Neural cell (in vitro differentiated cells): ENCODE data around the gene CENPW. TPM values are rescaled to one million over a fixed set of nuclear protein-coding genes. Genes with fewer than 3 reads are reported as not detected.

Experiments
- H2AFZ ChIP-seq: fragments of 200-600, 300-800 bp; sonication (generic), shearing (Covaris generic); 2 replicates; pipeline ENCODE4 v1.6.0; 2014; ENCODE audit warnings: low read depth, mild to moderate bottlenecking, antibody characterized with exemption, low read length, moderate library complexity
- H3F3A ChIP-seq: fragments of 200-600 bp; shearing (Covaris generic); 2 replicates; pipeline ENCODE4 v1.6.1; 2016; ENCODE audit warnings: mild to moderate bottlenecking, moderate library complexity, mixed read lengths, antibody characterized with exemption, low read length; ENCODE audit not compliant: insufficient read depth, poor library complexity, severe bottlenecking
- H3K27ac ChIP-seq: fragments of 200-600, 300-800 bp; sonication (generic), shearing (Covaris generic); 2 replicates; pipeline ENCODE4 v1.5.1; 2014; ENCODE audit warnings: mild to moderate bottlenecking, low read length, moderate library complexity
- H3K27me3 ChIP-seq: fragments of 300-800, 200-600 bp; sonication (generic), shearing (Covaris generic); 2 replicates; pipeline ENCODE4 v1.6.0; 2014; ENCODE audit warnings: mild to moderate bottlenecking, low read depth, low read length, moderate library complexity; ENCODE audit not compliant: insufficient read depth
- H3K36me3 ChIP-seq: fragments of 300-800, 200-600 bp; sonication (generic), shearing (Covaris generic); 2 replicates; pipeline ENCODE4 v1.5.1; 2014; ENCODE audit warnings: mild to moderate bottlenecking, antibody characterized with exemption, low read length, moderate library complexity; ENCODE audit not compliant: insufficient read depth
- H3K4me2 ChIP-seq: fragments of 300-800, 200-600 bp; sonication (generic), shearing (Covaris generic); 2 replicates; pipeline ENCODE4 v1.6.0; 2014; ENCODE audit warnings: mild to moderate bottlenecking, low read length
- H3K4me3 ChIP-seq: fragments of 300-800, 200-600 bp; sonication (generic), shearing (Covaris generic); 2 replicates; pipeline ENCODE4 v1.5.1; 2014; ENCODE audit warnings: mild to moderate bottlenecking, low read length, moderate library complexity
- H3K79me2 ChIP-seq: fragments of 200-600 bp; shearing (Covaris generic); replicated peaks from 2 replicates; pipeline ENCODE4 v1.6.0; 2014; ENCODE audit warnings: mild to moderate bottlenecking, low read length, moderate library complexity; ENCODE audit not compliant: insufficient read depth
- H3K9ac ChIP-seq: fragments of 300-800, 200-600 bp; sonication (generic), shearing (Covaris generic); 2 replicates; pipeline ENCODE4 v1.6.1; 2016; ENCODE audit warnings: mild to moderate bottlenecking, low read length, mixed read lengths
- H3K9me2 ChIP-seq: fragments of 200-600 bp; shearing (Covaris generic); 2 replicates; pipeline ENCODE4 v1.6.1; 2016; ENCODE audit warnings: mild to moderate bottlenecking, low read length, mixed read lengths; ENCODE audit not compliant: insufficient read depth
- H3K9me3 ChIP-seq: fragments of 200-600, 300-800 bp; sonication (generic), shearing (Covaris generic); 2 replicates; pipeline ENCODE4 v1.6.1; 2016; ENCODE audit warnings: mild to moderate bottlenecking, mixed run types, low read length, moderate library complexity, mixed read lengths
- H4K20me1 ChIP-seq: fragments of 200-600 bp; shearing (Covaris generic); 2 replicates; pipeline ENCODE4 v1.6.1; 2016; ENCODE audit warnings: mild to moderate bottlenecking, mixed run types; ENCODE audit not compliant: insufficient read depth
- EP300 ChIP-seq: fragments of 450-650 bp; conservative IDR thresholded peaks from 2 replicates; pipeline ENCODE4 v1.6.1; 2014; ENCODE audit warnings: antibody characterized with exemption, mild to moderate bottlenecking, moderate library complexity; ENCODE audit not compliant: poor library complexity, severe bottlenecking
- EZH2 ChIP-seq: fragments of 200-600, 300-800 bp; shearing (Covaris generic), sonication (generic); IDR thresholded peaks from 2 replicates; pipeline ENCODE4 v1.6.1; 2014; ENCODE audit warnings: antibody characterized with exemption, low read length, borderline replicate concordance, mild to moderate bottlenecking; ENCODE audit not compliant: insufficient read depth, poor library complexity, severe bottlenecking
- MXI1 ChIP-seq: fragments of 450-650 bp; conservative IDR thresholded peaks from 2 replicates; pipeline ENCODE4 v1.6.1; 2014; ENCODE audit warnings: antibody characterized with exemption, mild to moderate bottlenecking; ENCODE audit not compliant: poor library complexity, severe bottlenecking
- POLR2AphosphoS5 ChIP-seq: IDR thresholded peaks from 2 replicates; pipeline ENCODE4 v1.6.1; 2012
- RAD21 ChIP-seq: fragments of 450-650 bp; conservative IDR thresholded peaks from 2 replicates; pipeline ENCODE4 v1.6.1; 2014; ENCODE audit warnings: antibody characterized with exemption, mild to moderate bottlenecking, moderate library complexity
- REST ChIP-seq: IDR thresholded peaks from 2 replicates; pipeline ENCODE4 v1.6.1; 2012; ENCODE audit warnings: borderline replicate concordance
- SMC3 ChIP-seq: fragments of 450-650 bp; conservative IDR thresholded peaks from 2 replicates; pipeline ENCODE4 v1.6.1; 2014; ENCODE audit warnings: antibody characterized with exemption, mild to moderate bottlenecking, moderate library complexity; ENCODE audit not compliant: poor library complexity
- TAF1 ChIP-seq: IDR thresholded peaks from 2 replicates; pipeline ENCODE4 v1.6.1; 2012; ENCODE audit warnings: low read depth
- polyA plus RNA-seq: library from polyadenylated mRNA; depleted of rRNA; stranded (reverse); fragments of >200 nt; gene quantifications from 2 replicates; pipeline ENCODE4 v1.2.3, GENCODE V29; 2014
- TF ChIP-seq, protein P1 (sequence below): fragments of 450-650 bp; IDR thresholded peaks from 2 replicates; pipeline ENCODE4 v1.5.1; 2014; ENCODE audit warnings: antibody characterized with exemption, mild to moderate bottlenecking, moderate library complexity; ENCODE audit not compliant: poor library complexity, severe bottlenecking

The CENPW gene
- polyA plus RNA-seq, 1 donor from 2014 or later: 1.3 TPM

GRCh38 chr6:126302191-126302590, 37.7 kb upstream of the CENPW start:
- no peak overlapping the region for H3K27ac ChIP-seq
- H3K9ac ChIP-seq: no peak overlapping the region
- H3K36me3 ChIP-seq: no peaks in the 10 kb centered on the region
- no peak overlapping the region for H2AFZ ChIP-seq
- H3K9me2 ChIP-seq: no peaks in the 10 kb centered on the region
- H3K27me3 ChIP-seq: no peaks in the 10 kb centered on the region
- H3F3A ChIP-seq: no peaks in the 10 kb centered on the region
- H4K20me1 ChIP-seq: no peaks in the 10 kb centered on the region
- TF ChIP-seq RAD21 (no peak), REST (no peak), POLR2AphosphoS5 (no peak), EP300 (no peak), TAF1 (no peak), MXI1 (no peak), SMC3 (no peak), EZH2 (no peak)
- TF ChIP-seq, protein P1, sequence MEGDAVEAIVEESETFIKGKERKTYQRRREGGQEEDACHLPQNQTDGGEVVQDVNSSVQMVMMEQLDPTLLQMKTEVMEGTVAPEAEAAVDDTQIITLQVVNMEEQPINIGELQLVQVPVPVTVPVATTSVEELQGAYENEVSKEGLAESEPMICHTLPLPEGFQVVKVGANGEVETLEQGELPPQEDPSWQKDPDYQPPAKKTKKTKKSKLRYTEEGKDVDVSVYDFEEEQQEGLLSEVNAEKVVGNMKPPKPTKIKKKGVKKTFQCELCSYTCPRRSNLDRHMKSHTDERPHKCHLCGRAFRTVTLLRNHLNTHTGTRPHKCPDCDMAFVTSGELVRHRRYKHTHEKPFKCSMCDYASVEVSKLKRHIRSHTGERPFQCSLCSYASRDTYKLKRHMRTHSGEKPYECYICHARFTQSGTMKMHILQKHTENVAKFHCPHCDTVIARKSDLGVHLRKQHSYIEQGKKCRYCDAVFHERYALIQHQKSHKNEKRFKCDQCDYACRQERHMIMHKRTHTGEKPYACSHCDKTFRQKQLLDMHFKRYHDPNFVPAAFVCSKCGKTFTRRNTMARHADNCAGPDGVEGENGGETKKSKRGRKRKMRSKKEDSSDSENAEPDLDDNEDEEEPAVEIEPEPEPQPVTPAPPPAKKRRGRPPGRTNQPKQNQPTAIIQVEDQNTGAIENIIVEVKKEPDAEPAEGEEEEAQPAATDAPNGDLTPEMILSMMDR: no peak
- H3K79me2 ChIP-seq: no peaks in the 10 kb centered on the region
- no peak overlapping the region for H3K4me3 ChIP-seq
- no peak overlapping the region for H3K4me2 ChIP-seq
- H3K9me3 ChIP-seq: no peaks in the 10 kb centered on the region

GRCh38 chr6:126307849-126308248, 32.1 kb upstream of the CENPW start:
- Histone ChIP-seq H3K79me2 (no peaks in the 10 kb centered on the region), H3K9me2 (no peaks in the 10 kb centered on the region), H2AFZ (no peak overlapping the region), H3K27me3 (no peaks in the 10 kb centered on the region), H3K4me3 (no peak overlapping the region), H3K27ac (no peak overlapping the region), H3F3A (no peaks in the 10 kb centered on the region), H3K9ac (no peak overlapping the region), H3K4me2 (no peak overlapping the region), H3K36me3 (no peaks in the 10 kb centered on the region), H3K9me3 (no peaks in the 10 kb centered on the region), H4K20me1 (no peaks in the 10 kb centered on the region)
- TF ChIP-seq POLR2AphosphoS5 (no peak), EZH2 (no peak), SMC3 (no peak), REST (no peak), TAF1 (no peak), RAD21 (no peak), MXI1 (no peak), EP300 (no peak)
- TF ChIP-seq, protein P1: no peak
